Activated naive CD4-positive, alpha-beta T cell treated with anti-CD3 and anti-CD28 coated beads, Interleukin-2, amount 50 U/mL, for 24 hours (primary cell): Measurements from ENCODE around the gene EFNB1.

Source experiments
- H3K27ac Mint-ChIP-seq: one replicate; pipeline ENCODE4 v1.8.0; 2021; ENCODE audit warnings: mild to moderate bottlenecking, mixed read lengths
- H3K27me3 Mint-ChIP-seq: one replicate; pipeline ENCODE4 v1.8.0; 2021; ENCODE audit warnings: mixed read lengths
- H3K36me3 Mint-ChIP-seq: one replicate; pipeline ENCODE4 v1.8.0; 2021; ENCODE audit warnings: mixed read lengths
- H3K4me1 Mint-ChIP-seq: one replicate; pipeline ENCODE4 v1.8.0; 2021; ENCODE audit warnings: mixed read lengths
- H3K4me3 Mint-ChIP-seq: one replicate; pipeline ENCODE4 v1.8.0; 2021; ENCODE audit warnings: mild to moderate bottlenecking, mixed read lengths
- H3K9me3 Mint-ChIP-seq: one replicate; pipeline ENCODE4 v1.8.0; 2021; ENCODE audit warnings: mixed read lengths

EFNB1 gene

DNA sequence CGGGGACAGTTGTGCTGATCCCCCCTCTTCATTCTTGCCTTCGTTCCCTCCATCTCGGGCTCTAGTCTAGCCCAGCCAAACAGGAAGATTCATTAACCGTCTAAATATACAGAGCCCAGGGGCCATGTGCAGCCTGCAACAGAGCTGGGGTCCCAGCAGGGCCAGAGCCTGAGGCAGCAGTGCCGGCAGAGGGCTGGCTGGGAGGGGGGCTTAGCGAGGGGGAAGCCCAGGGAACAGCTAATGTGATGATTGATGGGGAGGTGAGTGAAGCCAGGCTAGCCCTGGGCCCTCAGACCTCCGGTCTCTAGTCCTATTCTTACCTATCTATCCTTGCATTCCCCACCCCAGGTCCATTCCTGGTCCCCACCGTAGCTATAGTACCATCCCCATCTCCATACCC lies 22.3 kb downstream of the EFNB1 start:
- Mint-ChIP-seq H3K27me3 (no peaks in the 10 kb centered on the region), H3K4me1 (no peaks in the 10 kb centered on the region), H3K36me3 (no peaks in the 10 kb centered on the region), H3K27ac (no peak overlapping the region), H3K4me3 (no peak overlapping the region), H3K9me3 (no peaks in the 10 kb centered on the region)

DNA sequence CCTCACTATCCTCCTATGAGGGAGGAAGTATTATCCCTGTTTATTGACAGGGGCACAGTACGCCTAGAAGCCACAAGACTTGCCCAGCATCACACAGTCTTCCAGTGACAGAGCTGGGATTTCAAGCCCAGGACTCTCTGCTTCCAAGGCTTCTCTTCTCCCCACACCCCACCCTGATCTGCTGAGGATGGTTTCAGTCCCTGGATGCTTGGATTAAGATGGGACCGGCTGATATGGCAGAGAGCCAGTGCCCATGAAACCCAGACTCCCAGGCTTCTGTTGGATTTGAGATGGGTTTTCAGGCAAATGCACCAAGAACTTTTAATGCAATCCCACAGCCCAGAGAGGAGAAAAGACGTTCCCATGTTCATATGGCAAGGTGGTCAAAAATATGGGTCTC lies 23.2 kb downstream of the EFNB1 start:
- H3K36me3 Mint-ChIP-seq: no peaks in the 10 kb centered on the region
- H3K27ac Mint-ChIP-seq: no peak overlapping the region
- peaks cover 1% of the 10 kb centered on the region for H3K4me1 Mint-ChIP-seq
- H3K27me3 Mint-ChIP-seq: no peaks in the 10 kb centered on the region
- H3K4me3 Mint-ChIP-seq: no peak overlapping the region
- H3K9me3 Mint-ChIP-seq: no peaks in the 10 kb centered on the region

DNA sequence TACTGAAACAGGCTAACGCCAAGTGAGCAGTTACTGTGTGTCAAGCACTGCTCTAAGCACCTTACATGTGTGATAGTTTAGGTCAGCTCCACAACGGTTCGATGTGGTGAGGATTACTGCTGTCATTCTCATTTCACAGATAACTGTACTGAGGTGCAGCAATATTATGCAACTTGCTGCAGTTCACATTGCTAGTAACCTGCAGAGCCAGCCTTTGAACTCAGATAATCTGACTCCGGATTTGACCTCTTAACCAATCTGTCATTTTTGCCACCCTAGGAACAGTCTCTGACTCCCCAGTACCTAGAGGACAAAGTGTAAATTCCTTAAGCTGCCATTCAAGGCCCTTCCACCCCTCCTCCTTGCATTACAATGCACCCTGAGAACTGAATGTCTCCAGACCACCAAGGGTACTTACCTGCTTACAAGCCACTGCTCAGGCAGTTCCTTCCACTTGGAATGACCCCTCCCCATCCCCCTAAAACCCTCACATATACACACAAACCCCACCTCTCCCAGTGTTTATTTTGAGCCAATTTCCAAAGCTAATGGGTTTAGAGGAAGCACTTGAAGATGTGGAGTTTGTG lies 24.9 kb downstream of the EFNB1 start:
- H3K27me3 Mint-ChIP-seq: no peaks in the 10 kb centered on the region
- H3K4me1 Mint-ChIP-seq: peaks cover 4% of the 10 kb centered on the region
- no peaks in the 10 kb centered on the region for H3K9me3 Mint-ChIP-seq
- no peak overlapping the region for H3K27ac Mint-ChIP-seq
- H3K4me3 Mint-ChIP-seq: no peak overlapping the region
- no peaks in the 10 kb centered on the region for H3K36me3 Mint-ChIP-seq

DNA sequence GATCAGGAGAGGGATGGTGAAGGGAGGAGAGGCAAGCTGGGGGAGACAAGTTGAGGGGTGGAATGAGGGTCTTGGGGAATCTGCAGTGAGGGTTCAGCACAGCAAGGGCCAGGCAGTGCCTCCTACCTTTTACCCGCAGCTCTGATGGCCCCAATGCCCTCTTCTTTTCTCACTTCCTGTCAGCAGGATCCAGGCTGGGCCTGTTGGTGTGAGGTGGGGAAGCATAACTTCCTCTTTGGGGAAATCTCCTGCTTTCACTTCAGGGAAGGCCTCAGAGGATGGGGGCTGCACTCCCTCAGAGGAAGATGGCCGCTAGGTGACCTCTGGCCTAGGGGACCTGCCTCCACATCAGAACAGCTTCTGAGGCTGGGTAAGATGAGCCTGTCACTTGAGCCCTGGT lies 36.5 kb downstream of the EFNB1 start:
- H3K9me3 Mint-ChIP-seq: no peaks in the 10 kb centered on the region

DNA sequence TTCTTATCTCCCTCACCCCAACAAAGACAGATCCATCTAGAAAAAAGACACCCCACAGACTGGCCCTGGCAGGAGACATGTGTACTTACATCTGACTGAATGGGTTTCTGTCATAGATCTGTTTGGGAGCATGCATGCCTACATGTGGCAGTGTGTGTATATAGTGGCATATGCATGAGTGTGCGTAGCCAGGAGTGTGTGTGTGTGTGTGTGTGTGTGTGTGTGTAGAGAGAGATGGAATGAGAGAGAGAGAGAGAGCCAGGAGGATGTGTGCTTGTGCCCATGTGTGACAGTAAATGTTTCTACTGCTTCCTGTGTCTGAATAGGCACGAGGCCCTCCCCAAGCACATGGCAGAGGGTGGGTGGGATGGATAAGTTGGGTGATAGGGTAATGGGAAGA lies 37.1 kb downstream of the EFNB1 start:
- Mint-ChIP-seq H3K36me3 (no peaks in the 10 kb centered on the region), H3K27me3 (no peaks in the 10 kb centered on the region), H3K27ac (no peak overlapping the region), H3K9me3 (no peaks in the 10 kb centered on the region), H3K4me1 (peaks cover 9% of the 10 kb centered on the region), H3K4me3 (no peak overlapping the region)

More for the DNA sequence above, 36.5 kb downstream of the EFNB1 start:
- H3K27ac Mint-ChIP-seq: no peak overlapping the region
- H3K27me3 Mint-ChIP-seq: no peaks in the 10 kb centered on the region
- H3K36me3 Mint-ChIP-seq: no peaks in the 10 kb centered on the region
- peaks cover 9% of the 10 kb centered on the region for H3K4me1 Mint-ChIP-seq
- H3K4me3 Mint-ChIP-seq: no peak overlapping the region

DNA sequence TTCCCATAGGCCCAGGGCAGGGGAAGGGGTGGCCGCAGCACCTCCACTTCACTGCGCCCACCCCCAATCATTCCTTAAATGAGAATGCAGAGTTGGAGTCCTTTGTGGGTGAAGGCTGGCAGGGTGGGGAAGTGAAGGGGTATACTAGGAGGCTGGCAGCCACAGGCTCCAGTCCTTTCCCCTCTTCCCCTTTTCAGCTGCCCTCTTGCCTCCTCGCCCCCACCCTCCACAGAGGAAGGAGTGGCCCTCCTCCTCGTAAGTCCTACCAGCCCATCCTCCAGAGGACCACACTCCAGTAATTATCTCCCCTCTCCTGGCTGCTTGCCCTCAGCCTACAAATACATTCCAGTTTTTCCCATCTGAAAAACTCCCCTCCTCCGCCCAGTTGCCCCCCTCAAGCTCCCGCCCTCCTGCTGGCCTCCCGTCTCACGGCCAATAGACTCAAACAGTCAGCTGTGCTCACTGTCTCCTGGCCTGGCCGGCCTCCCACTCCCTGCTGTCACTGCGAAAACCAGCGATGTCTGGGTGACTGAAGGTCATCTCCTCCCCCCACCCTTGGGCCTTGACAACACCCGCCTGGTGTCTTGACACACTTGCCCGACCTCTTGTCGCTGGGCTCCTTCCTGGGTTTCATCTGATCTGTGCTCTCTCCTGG lies 38.8 kb downstream of the EFNB1 start:
- no peak overlapping the region for H3K4me3 Mint-ChIP-seq
- no peak overlapping the region for H3K27ac Mint-ChIP-seq
- H3K4me1 Mint-ChIP-seq: peaks cover 9% of the 10 kb centered on the region
- no peaks in the 10 kb centered on the region for H3K27me3 Mint-ChIP-seq
- H3K36me3 Mint-ChIP-seq: no peaks in the 10 kb centered on the region
- H3K9me3 Mint-ChIP-seq: no peaks in the 10 kb centered on the region

DNA sequence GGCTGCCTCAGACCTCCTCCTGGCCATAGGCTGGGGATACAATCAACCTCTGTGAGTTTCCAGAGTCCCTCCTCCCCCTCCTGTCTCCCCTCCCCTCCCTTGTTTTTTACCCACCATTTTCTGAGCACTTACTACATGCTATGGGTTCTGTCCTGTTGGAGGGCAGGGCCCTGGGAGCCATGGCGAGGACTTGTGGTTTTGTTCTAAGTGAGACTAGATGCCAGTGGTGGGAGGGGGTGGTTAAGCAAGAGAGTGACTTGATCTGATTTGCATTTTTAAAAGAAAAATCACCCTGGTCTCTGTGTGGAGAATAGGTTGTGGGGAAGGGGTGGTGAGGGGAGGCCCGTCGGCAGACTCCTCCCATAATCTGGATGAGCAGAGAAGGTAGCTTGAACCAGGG lies 39.5 kb downstream of the EFNB1 start:
- Mint-ChIP-seq H3K4me1 (peaks cover 9% of the 10 kb centered on the region), H3K27ac (no peak overlapping the region), H3K4me3 (no peak overlapping the region), H3K27me3 (no peaks in the 10 kb centered on the region), H3K9me3 (no peaks in the 10 kb centered on the region), H3K36me3 (no peaks in the 10 kb centered on the region)

DNA sequence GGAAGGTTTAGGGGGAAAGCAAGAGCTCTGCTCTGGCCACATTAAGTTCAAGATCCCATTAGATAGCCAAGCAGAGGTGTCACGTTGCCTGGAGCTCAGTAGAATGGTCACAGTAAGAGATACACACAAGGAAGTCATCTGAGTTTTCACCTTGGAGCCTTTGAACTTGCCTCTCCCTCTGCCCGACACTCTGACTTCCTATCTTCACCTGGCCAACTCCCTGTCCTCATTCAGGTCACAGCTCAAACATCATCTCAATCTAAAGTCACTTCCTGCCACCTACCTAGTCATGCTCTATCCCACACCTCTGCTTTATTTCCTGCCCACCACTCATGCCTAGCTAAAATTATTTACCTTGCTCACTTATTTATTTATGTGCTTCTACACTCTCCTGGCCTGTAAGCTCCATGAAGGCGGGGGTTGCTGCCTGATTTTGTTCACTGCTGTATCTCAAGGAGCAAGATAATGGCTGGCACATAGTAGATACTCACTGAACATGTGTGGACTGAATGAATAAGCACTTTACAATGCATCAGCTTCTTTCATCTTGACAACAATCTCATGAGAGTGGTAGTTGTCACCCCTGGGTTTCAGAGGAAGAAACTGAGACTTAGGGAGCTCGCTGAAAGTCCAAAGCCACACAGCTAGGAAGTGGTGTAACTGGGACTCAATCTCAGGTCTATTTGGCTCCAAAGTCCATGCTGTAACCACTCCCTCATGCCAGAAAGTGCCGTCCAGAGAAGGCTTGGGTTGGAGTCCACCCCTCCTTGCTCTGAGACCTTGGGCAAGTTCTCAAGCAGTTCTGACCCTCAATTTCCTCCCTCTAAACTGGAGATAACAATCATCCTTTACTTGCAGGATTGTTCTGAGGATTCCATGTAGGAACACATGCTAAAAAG lies 40.3 kb downstream of the EFNB1 start:
- H3K4me1 Mint-ChIP-seq: peaks cover 9% of the 10 kb centered on the region
- no peak overlapping the region for H3K4me3 Mint-ChIP-seq
- no peaks in the 10 kb centered on the region for H3K36me3 Mint-ChIP-seq
- H3K27ac Mint-ChIP-seq: no peak overlapping the region
- H3K9me3 Mint-ChIP-seq: no peaks in the 10 kb centered on the region
- H3K27me3 Mint-ChIP-seq: no peaks in the 10 kb centered on the region

DNA sequence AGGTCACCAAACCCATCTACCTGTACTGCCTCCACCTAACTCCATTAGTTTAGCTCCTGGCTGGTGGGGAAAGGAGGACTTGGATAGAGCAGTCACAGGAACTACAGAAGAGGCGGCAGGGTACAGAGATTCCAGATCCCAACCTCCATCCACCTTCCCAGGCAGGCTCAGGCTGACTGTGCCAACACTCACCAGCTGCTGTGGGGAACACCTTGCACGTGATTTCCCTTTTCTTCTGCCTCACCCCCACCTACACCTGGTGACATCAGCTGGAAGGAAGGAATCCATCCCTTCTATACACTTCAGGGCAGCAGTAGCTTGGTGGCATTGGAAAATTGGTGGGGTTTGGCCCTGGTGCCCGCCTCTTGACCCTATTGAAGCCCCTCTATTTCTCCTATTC lies 41.5 kb downstream of the EFNB1 start:
- Mint-ChIP-seq H3K9me3 (no peaks in the 10 kb centered on the region), H3K4me3 (no peak overlapping the region), H3K27ac (no peak overlapping the region), H3K36me3 (no peaks in the 10 kb centered on the region), H3K27me3 (no peaks in the 10 kb centered on the region), H3K4me1 (peaks cover 9% of the 10 kb centered on the region)

DNA sequence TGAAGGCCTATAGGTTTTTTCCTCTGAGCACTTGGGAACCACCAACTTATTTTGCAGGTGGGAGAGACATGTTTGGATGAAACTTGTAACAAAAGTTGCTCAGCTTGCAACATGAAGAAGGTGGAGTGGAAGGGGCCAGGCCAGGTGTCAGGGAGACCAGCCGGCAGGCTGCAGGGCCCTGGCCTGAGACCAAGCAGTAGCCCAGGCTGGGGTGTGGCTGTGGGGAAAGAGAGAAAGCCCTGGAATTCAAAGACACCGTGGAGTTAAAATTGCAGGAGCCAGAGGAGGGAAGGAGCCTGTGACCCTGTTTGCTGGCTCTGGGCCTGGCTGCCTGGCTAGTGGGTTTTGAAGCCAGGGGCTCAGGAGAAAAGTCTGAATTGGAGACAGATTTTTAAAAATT lies 43.4 kb downstream of the EFNB1 start:
- Mint-ChIP-seq H3K27me3 (no peaks in the 10 kb centered on the region), H3K4me3 (no peak overlapping the region), H3K36me3 (no peaks in the 10 kb centered on the region), H3K9me3 (no peaks in the 10 kb centered on the region), H3K4me1 (peaks cover 9% of the 10 kb centered on the region), H3K27ac (no peak overlapping the region)

DNA sequence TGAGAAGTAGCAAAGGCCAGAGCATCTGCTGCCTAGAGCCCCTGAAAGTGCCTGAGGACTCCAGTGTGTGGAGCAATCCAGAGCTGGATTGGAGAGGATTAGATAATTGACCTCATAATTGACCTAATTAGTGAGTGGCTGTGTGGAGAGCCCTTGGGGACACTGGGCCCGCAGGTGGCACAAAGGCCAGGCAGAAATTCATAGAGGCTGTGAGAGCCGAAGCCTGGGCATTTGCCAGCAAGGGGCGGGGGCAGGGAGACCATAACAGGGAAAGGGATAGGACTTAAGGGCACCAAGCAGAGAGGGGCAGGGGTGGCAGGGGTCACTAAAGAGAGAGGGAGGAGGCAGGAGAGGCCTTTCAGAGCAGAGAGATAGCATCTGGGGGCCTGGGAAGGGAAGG lies 45.3 kb downstream of the EFNB1 start:
- Mint-ChIP-seq H3K4me1 (peaks cover 2% of the 10 kb centered on the region), H3K27me3 (no peaks in the 10 kb centered on the region), H3K4me3 (no peak overlapping the region), H3K27ac (no peak overlapping the region), H3K9me3 (no peaks in the 10 kb centered on the region), H3K36me3 (no peaks in the 10 kb centered on the region)

DNA sequence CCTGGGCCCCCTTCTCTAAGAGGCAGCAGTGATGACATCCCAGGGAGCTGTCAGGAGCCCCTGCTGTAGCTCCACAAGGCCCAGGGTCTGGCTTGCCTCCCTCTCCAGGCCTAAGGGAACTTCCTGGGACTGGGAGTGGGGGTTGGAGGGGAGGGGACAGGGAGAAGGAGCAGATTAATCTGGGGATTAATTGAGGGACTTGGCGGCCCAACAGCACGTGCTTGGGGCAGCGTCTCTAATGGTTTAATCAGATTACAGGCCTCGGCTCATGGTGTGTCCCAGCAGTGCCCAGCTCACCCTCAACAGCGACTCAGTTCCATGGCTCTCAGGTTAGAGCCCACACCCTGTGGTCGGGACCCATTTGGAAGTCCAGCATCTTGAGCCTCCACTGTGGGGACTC lies 47.9 kb downstream of the EFNB1 start:
- no peak overlapping the region for H3K27ac Mint-ChIP-seq
- H3K4me3 Mint-ChIP-seq: no peak overlapping the region
- H3K4me1 Mint-ChIP-seq: no peaks in the 10 kb centered on the region
- H3K9me3 Mint-ChIP-seq: no peaks in the 10 kb centered on the region
- H3K27me3 Mint-ChIP-seq: no peaks in the 10 kb centered on the region
- H3K36me3 Mint-ChIP-seq: no peaks in the 10 kb centered on the region

DNA sequence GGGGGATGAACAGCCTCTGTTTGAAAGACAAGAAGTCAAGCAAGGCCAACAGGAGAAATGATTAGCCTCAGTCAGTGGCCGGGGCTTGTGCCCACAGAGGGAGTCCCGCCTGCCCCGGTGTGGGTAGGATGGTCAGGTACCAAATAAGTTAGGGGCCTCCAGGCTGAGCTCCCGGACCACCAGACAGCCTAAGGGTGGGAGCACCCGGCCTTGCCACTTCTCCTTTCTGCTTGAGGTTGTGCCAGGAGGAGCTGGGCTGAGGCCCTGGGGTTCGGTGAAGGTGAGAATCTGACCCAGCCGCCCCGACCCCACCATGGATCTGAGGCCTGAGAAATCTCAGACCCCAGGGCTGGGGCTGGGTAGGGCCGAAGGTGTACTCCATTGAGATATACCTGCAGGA lies 48.8 kb downstream of the EFNB1 start:
- no peak overlapping the region for H3K4me3 Mint-ChIP-seq
- no peaks in the 10 kb centered on the region for H3K4me1 Mint-ChIP-seq
- H3K36me3 Mint-ChIP-seq: no peaks in the 10 kb centered on the region
- no peaks in the 10 kb centered on the region for H3K27me3 Mint-ChIP-seq
- no peak overlapping the region for H3K27ac Mint-ChIP-seq
- H3K9me3 Mint-ChIP-seq: no peaks in the 10 kb centered on the region

DNA sequence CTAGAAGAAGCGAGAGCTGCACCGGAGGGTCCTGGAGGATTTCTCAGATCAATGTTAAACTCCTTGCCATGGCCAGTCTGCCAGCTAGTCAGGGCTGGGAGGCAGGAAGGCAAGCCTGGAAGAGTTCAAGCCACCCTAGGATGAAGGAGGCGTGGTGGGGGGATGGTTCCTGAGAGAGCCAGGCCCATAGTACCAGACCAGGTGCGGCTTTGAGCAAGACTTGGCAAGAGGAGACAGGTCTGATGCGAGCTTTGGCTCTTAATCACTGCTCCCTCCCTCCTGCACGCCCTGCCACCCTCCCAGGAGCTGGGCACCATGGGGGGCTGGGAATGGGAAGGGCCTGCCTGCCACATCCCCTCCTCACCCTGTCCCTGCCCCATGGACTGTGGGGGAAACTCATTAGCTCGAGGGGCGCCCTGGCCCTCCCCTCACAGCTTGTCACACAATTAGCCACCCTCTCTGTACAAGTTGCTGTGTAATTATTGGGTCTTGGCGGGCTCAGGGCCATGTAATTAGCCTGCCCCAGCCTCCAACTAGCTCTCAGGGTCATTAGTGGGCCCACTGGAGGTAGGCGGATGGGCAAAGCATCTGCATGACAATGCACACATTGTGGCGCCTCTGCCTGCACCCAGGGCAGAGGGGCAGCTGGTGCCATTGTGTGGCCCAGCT lies 50.3 kb downstream of the EFNB1 start:
- H3K4me3 Mint-ChIP-seq: no peak overlapping the region
- no peaks in the 10 kb centered on the region for H3K9me3 Mint-ChIP-seq
- no peaks in the 10 kb centered on the region for H3K27me3 Mint-ChIP-seq
- H3K27ac Mint-ChIP-seq: no peak overlapping the region
- no peaks in the 10 kb centered on the region for H3K4me1 Mint-ChIP-seq
- H3K36me3 Mint-ChIP-seq: no peaks in the 10 kb centered on the region

DNA sequence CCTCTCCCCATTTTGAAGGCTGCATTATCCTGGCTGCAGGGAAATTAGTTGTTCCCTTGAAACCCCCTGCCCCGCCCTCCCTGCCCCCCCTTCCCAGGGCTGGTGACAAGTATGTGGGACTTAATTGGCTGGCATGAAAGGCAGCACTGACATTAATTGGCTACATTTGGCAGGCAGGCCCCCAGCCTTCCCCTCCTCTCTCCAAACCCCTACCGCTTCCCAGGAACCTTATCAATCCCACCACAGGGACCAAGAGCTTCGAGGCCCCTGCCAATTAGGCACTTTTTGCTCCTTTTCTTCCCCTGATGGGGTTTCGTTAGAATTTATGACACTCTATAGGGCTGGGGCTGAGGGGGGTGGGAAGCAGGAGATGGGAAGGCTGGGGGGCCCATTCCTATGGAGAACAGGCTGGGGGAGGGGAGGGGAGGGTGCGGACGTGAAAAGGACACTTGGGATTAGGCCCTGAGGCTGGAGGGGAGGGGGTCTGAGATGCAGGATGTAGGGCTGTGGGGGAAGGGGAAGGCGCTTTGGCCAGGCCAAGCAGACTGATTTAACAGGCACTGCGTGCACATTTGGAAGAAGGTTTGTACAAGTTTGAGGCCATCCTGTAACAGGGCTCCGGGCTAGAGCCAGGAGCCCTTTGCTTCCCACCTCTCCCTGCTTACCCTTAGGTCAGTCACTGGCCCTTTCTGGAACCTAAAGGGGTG lies 52.2 kb downstream of the EFNB1 start:
- Mint-ChIP-seq H3K4me3 (no peak overlapping the region), H3K9me3 (no peaks in the 10 kb centered on the region), H3K36me3 (no peaks in the 10 kb centered on the region), H3K4me1 (no peaks in the 10 kb centered on the region), H3K27ac (no peak overlapping the region), H3K27me3 (no peaks in the 10 kb centered on the region)
